Measurements from ENCODE around the gene FPGS. TPM values are rescaled to one million over a fixed set of nuclear protein-coding genes. Genes with fewer than 3 reads are reported as not detected.

The FPGS gene
- total and polyA plus RNA-seq, 2 donors (not counting 1 experiment from before 2014, with no cell fraction given) = 103 to 136 TPM

- Histone ChIP-seq H3K36me3 (replicated peaks in 1 of 2; ENCODE audit: control extremely low read depth in 1 of 2, control insufficient read depth in 1 of 2, extremely low read depth in 1 of 2, insufficient read depth in 2 of 2, low read length in 1 of 2) (no peaks in the 10 kb centered on the region), H3K79me2 (ENCODE audit: control insufficient read depth, insufficient read depth, low read length) (no peaks in the 10 kb centered on the region), H4K20me1 (ENCODE audit: control insufficient read depth, insufficient read depth, low read length, poor library complexity, severe bottlenecking) (no peaks in the 10 kb centered on the region), H3K9me3 (ENCODE audit: control extremely low read depth in 1 of 3, control insufficient read depth in 2 of 3, insufficient read depth in 1 of 3, low read length in 2 of 3) (no peaks in the 10 kb centered on the region), H3K9ac (ENCODE audit: low read length) (no peak overlapping the region), H3K4me3 (ENCODE audit: control extremely low read depth in 1 of 5, extremely low read depth in 1 of 5, insufficient read depth in 1 of 5, low read depth in 2 of 5, low read length in 4 of 5) (no peak overlapping the region), H2AFZ (ENCODE audit: insufficient read depth, low read depth, low read length, poor library complexity, severe bottlenecking) (no peak overlapping the region), H3K27me3 (replicated peaks in 1 of 4; ENCODE audit: control extremely low read depth in 1 of 4, control insufficient read depth in 3 of 4, insufficient read depth in 4 of 4, low read length in 3 of 4) (no peaks in the 10 kb centered on the region), H3K4me2 (replicated peaks; ENCODE audit: low read depth, low read length, poor library complexity, severe bottlenecking) (no peak overlapping the region), H3K27ac (ENCODE audit: low read length in 2 of 2) (no peak overlapping the region), H3K4me1 (ENCODE audit: control insufficient read depth in 2 of 2, insufficient read depth in 2 of 2, low read length in 2 of 2) (peaks cover 52 to 74% of the 10 kb centered on the region in 2 donors)
- H3K4me1 Mint-ChIP-seq = peaks cover 56% of the 10 kb centered on the region
- no peaks in the 10 kb centered on the region for H3K27me3 Mint-ChIP-seq
- no peak overlapping the region for H3K4me3 Mint-ChIP-seq
- no peak for ATAC-seq (ENCODE audit: low read depth)
- ChIA-PET CTCF (interaction anchor here (1.5 to 3.2 kb wide), 3 partner anchors 12 to 55 kb away, joined by 3 to 23 read pairs (median 4); no protein-coding TSS in a partner anchor), POLR2A (interaction anchor here (0.9 kb wide), 1 partner anchor 25 kb away, joined by 4 read pairs; no protein-coding TSS in a partner anchor)
- TF ChIP-seq CTCF (IDR thresholded peaks at IDR 0.05) (no peak), EZH2 (IDR thresholded peaks at IDR 0.05; ENCODE audit: borderline replicate concordance, insufficient read depth, low read depth, low read length, poor library complexity, severe bottlenecking) (no peak)
- no peak for DNase-seq
- H3K9me3 Mint-ChIP-seq (ENCODE audit: insufficient read depth) = no peaks in the 10 kb centered on the region
- 73% methylated on average over 8 of the region's 8 CpGs for WGBS (ENCODE audit: insufficient coverage)
- intact Hi-C loops (cut with micrococcal nuclease) = no loop called here
- H3K27ac Mint-ChIP-seq = no peak overlapping the region
These were observed 54.0 kb downstream of the FPGS start for GRCh38 chr9:127856729-127857116.

- peak overlapping the region; percentile 15 for H3K4me2 ChIP-seq (replicated peaks; ENCODE audit: low read depth, low read length, poor library complexity, severe bottlenecking)
- no peak overlapping the region for H3K27ac ChIP-seq (ENCODE audit: low read length in 2 of 2)
- H4K20me1 ChIP-seq (ENCODE audit: control insufficient read depth, insufficient read depth, low read length, poor library complexity, severe bottlenecking) = no peaks in the 10 kb centered on the region
- ATAC-seq (ENCODE audit: low read depth) (no peak), DNase-seq (no peak)
- peak overlapping the region; percentile 20 for H3K27ac Mint-ChIP-seq
- no peaks in the 10 kb centered on the region for H3K9me3 Mint-ChIP-seq (ENCODE audit: insufficient read depth)
- H3K27me3 ChIP-seq (replicated peaks in 1 of 4; ENCODE audit: control extremely low read depth in 1 of 4, control insufficient read depth in 3 of 4, insufficient read depth in 4 of 4, low read length in 3 of 4) = no peaks in the 10 kb centered on the region
- peaks cover 53 to 80% of the 10 kb centered on the region in 2 donors for H3K4me1 ChIP-seq (ENCODE audit: control insufficient read depth in 2 of 2, insufficient read depth in 2 of 2, low read length in 2 of 2)
- no peak overlapping the region for H2AFZ ChIP-seq (ENCODE audit: insufficient read depth, low read depth, low read length, poor library complexity, severe bottlenecking)
- TF ChIP-seq EZH2 (IDR thresholded peaks at IDR 0.05; ENCODE audit: borderline replicate concordance, insufficient read depth, low read depth, low read length, poor library complexity, severe bottlenecking) = no peak
- no peak for TF ChIP-seq CTCF (IDR thresholded peaks at IDR 0.05)
- no peaks in the 10 kb centered on the region for H3K27me3 Mint-ChIP-seq
- H3K4me3 ChIP-seq (ENCODE audit: control extremely low read depth in 1 of 5, extremely low read depth in 1 of 5, insufficient read depth in 1 of 5, low read depth in 2 of 5, low read length in 4 of 5) = no peak overlapping the region
- intact Hi-C loops (cut with micrococcal nuclease) = no loop called here
- no peak overlapping the region for H3K9ac ChIP-seq (ENCODE audit: low read length)
- H3K4me3 Mint-ChIP-seq = no peak overlapping the region
- H3K79me2 ChIP-seq (ENCODE audit: control insufficient read depth, insufficient read depth, low read length) = no peaks in the 10 kb centered on the region
- H3K36me3 ChIP-seq (replicated peaks in 1 of 2; ENCODE audit: control extremely low read depth in 1 of 2, control insufficient read depth in 1 of 2, extremely low read depth in 1 of 2, insufficient read depth in 2 of 2, low read length in 1 of 2) = no peaks in the 10 kb centered on the region
- H3K4me1 Mint-ChIP-seq = peaks cover 57% of the 10 kb centered on the region
- CTCF ChIA-PET = interaction anchor here (3.2 kb wide), 1 partner anchor 12 kb away, joined by 23 read pairs; no protein-coding TSS in a partner anchor
- POLR2A ChIA-PET = no interaction called here
- no peaks in the 10 kb centered on the region for H3K9me3 ChIP-seq (ENCODE audit: control extremely low read depth in 1 of 3, control insufficient read depth in 2 of 3, insufficient read depth in 1 of 3, low read length in 2 of 3)
- 47% methylated on average over 3 of the region's 4 CpGs for WGBS (ENCODE audit: insufficient coverage)
These were observed 54.6 kb downstream of the FPGS start for GRCh38 chr9:127857278-127857677.

Measured in B cell (primary cell).